Activated CD4-positive, alpha-beta T cell treated with anti-CD3 and anti-CD28 coated beads for 4 hours (primary cell): Measurements from ENCODE around the gene CPNE6.

Source experiments
- DNase-seq, 2 donors: peaks; one replicate each; pipeline ENCODE4 v3.0.0-alpha.2; 2020

Gene CPNE6

DNA sequence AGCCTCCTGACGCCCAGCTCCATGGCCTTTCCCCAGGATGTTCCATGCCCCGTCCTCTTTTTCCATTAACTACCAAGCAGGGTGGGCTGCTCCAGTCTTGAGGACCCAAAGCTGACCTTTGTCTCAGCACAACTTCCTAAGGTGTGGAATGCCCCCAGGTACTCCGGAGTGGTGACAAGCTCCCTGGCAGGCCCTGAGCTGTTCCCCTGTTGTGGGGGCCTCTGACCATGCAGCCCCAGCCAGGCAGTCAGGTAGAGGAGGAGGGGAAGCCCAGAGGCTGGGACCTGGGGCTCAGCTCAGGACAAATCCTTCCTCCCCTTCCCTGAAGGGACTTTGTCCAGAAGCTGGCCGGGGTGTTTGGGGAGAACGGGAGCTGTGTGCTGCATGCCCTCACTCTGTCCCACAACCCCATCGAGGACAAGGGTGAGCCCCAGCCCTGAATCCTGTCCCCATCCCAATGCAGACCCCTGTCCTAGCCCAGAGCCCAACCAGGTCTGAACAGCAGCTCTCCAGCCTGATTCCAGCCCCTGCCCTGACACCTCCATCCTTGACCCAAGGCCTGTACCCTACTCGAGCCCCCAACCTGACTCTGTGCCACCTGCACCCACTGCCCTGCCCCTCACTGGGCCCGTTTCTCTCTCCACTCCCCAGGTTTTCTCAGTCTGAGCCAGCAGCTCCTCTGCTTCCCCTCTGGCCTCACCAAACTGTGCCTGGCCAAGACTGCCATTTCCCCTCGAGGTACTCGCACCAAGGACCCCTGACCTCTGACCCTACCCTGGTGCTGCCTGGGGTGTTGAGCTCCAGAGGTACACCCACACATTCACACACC lies 15.2 kb upstream of the CPNE6 start:
- DNase-seq = no peak

GRCh38 chr14:24056800-24057184 lies 14.6 kb upstream of the CPNE6 start:
- no peak for DNase-seq

GRCh38 chr14:24057271-24057670 lies 14.1 kb upstream of the CPNE6 start:
- DNase-seq = no peak

GRCh38 chr14:24057867-24058259 lies 13.5 kb upstream of the CPNE6 start:
- no peak for DNase-seq

GRCh38 chr14:24058260-24058950 lies 13.0 kb upstream of the CPNE6 start:
- peak in 1 of 2 donors; percentile 66 for DNase-seq

- DNase-seq = no peak
These were observed 12.3 kb upstream of the CPNE6 start for GRCh38 chr14:24058951-24059475.

DNA sequence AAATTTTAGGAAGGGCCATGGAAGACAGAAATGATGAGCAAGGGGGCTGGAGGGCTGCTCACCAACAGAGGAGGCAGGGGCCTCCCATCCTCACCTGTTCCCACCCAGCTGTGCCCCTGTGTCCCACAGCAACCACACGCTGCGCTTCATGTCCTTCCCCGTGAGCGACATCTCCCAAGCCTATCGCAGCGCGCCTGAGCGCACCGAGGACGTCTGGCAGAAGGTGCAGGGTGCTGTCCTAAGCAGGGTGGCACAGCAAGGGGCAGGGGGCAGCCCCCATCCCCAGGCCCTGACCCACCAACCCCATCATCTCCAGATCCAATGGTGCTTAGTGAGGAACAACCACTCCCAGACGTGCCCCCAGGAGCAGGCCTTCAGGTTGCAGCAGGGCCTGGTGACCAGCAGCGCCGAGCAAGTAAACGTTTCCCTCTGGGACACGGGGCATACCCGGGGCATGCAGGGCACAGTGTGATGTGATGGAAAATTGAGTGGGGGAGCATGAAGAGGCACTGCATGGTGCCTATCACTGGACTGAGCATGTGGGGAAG lies 11.4 kb upstream of the CPNE6 start:
- no peak for DNase-seq

- no peak for DNase-seq
These were observed 10.9 kb upstream of the CPNE6 start for GRCh38 chr14:24060443-24060842.

- DNase-seq = no peak
These were observed 10.1 kb upstream of the CPNE6 start for GRCh38 chr14:24060984-24061913.

DNA sequence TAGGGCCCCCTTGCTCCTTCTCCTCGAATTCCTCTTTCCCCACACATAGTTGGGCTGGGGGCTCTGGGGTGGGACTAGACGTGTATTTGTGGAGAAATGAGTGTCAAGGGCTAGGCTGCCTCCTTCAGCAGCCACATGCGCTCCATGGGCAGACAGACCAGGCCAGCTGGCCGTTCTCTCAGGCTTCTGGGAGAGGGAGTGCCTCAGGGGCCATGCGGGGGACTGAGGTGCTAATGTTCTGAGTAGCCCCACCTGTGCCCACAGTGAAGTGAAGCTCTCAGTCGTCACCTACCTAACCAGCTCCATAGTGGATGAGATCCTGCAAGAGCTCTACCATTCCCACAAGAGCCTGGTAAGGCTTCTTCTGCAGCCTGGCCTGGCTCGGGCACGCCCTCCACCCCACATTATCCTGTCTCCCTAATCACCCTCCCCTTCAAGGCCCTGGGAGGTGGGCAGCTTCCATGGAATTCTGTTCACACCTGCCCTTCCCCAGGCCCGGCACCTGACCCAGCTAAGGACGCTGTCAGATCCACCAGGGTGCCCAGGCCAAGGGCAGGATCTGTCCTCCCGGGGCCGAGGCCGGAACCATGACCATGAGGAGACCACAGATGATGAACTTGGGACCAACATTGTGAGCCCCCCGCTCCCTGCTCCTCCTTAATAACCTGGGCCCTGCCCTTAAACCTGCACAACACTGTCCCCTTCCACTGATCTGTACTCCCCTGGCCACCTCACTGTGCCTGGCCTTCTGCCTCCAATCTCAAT lies 9.0 kb upstream of the CPNE6 start:
- no peak for DNase-seq

- DNase-seq = no peak
These were observed 8.0 kb upstream of the CPNE6 start for GRCh38 chr14:24063263-24063836.

GRCh38 chr14:24064091-24064795 lies 7.1 kb upstream of the CPNE6 start:
- no peak for DNase-seq

GRCh38 chr14:24064856-24065255 lies 6.5 kb upstream of the CPNE6 start:
- DNase-seq = no peak

DNA sequence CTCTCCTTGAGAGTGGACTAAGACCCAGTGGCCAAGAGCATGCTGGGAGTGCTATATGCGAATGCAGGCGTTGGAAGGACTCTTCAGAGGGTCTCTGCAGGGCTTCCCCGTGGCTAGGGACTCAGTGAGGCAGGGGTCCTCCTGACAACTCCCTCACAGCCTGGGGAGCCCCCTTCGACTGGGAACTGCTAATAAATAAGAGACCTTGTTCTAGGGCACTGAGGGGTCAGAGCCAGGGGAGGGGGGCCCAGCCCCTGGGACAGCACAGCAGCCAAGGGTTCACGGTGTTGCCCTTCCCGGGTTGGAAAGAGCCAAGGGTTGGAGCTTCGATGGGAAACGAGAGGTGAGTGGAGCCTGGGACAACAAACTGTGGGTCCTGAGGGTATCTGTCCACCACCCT lies 6.0 kb upstream of the CPNE6 start:
- no peak for DNase-seq

DNA sequence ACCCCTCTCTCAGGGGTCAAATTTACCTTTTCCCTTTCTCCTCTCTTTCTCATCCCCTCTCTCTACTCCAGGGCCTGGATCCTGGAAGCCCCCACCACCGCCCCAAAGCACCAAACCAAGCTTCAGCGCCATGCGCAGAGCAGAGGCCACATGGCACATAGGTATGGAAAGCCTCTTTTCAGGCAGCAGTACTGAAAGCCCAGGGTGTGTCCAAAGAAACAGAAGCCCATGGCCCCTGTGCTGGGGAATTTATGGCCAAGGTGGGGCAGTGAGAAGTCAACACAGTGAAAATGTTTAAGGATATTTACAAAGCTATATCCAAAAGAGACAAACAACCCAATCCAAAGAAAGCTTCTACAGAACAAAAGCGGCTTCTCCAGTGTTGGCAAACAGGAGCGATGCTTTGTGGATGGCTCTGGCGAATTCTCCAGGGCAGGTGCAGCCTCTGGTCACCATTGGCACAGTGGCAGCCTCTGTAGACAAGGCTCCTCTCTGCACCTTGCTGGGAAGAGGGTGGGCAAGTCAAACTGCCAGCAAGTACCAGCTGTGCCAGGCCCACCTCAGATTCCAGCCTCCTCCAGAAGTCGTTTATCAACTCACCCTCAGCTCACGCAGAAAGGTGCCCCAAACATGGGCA lies 4.7 kb upstream of the CPNE6 start:
- no peak for DNase-seq

DNA sequence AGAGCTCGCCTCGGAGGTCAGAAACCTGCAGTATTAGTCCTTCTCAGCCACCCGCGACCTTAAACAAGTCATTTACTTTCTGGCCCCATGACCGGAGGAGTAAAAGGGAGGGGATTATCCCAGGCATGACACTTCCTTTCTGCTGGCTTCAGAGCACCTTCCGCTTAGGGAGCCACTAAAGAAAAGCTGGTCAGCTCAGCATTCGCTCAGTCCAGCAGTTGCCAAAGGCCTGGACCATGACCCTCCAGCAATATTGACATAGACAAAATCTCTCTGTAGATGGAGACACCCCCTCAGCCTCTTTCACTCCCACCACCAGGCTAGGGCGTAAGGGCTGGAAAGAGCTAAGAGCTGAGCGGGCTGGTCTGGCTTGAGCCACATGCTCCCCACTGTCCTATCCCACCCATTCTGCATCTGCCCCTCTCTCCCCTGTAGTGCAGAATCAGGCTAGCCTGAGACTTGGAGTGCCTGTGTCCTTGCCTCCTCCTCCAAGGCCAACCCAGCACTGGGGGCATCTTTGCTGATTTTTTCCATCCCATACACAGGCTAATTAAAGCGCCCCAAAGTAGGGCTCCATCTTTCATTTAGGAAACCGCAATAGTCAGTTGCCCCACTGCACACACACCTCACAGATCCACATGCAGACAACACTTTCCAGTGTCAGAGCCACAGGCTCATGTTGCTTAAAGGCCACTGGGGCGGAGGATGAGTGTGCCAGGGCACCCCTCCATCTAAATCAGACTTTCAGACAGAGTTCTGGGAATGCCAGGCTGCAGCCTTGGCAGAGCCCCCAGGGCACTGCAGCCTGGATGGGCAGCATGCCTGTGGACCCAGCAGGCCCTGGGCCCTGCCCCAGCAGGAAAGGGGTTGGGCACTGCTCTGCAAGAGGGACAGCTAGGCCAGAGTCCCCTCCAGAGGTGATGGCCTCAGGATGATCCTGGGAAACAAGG lies 4.0 kb upstream of the CPNE6 start:
- no peak for DNase-seq

GRCh38 chr14:24068711-24069410 lies 2.5 kb upstream of the CPNE6 start:
- no peak for DNase-seq

GRCh38 chr14:24069411-24069735 lies 2.0 kb upstream of the CPNE6 start:
- no peak for DNase-seq
